GM23338 (cell line): ENCODE results near the gene CPHXL. TPM values are rescaled to one million over a fixed set of nuclear protein-coding genes. Genes with fewer than 3 reads are reported as not detected.
A peak's percentile ranks its signal among the peaks of the same experiment; 100 is the strongest.

Source experiments
- ATAC-seq: fragments of 200-7000 bp; cut with Tn5 transposase; 3 replicates; pipeline ENCODE4 v1.9.1; 2020
- DNase-seq: peaks from one replicate; pipeline ENCODE4 v3.0.0-alpha.2; 2015; ENCODE audit warnings: low spot score
- H2AFZ ChIP-seq: fragments of 200-600 bp; sonication (generic); 2 replicates; pipeline ENCODE4 v1.8.0; 2016; ENCODE audit warnings: antibody characterized with exemption, mild to moderate bottlenecking, moderate library complexity
- H3F3A ChIP-seq: fragments of 200-600 bp; sonication (generic); replicated peaks from 2 replicates; pipeline ENCODE4 v1.8.0; 2017; ENCODE audit warnings: antibody characterized with exemption, mixed run types, low read depth
- H3K27ac ChIP-seq: fragments of 200-600 bp; sonication (generic); 2 replicates; pipeline ENCODE4 v1.6.1; 2016; ENCODE audit warnings: low read depth
- H3K27me3 ChIP-seq: fragments of 200-600 bp; sonication (generic); 2 replicates; pipeline ENCODE4 v1.8.0; 2016; ENCODE audit warnings: mild to moderate bottlenecking, mixed run types, moderate library complexity; ENCODE audit not compliant: insufficient read depth
- H3K36me3 ChIP-seq: fragments of 200-600 bp; sonication (generic); 2 replicates; pipeline ENCODE4 v1.8.0; 2016; ENCODE audit warnings: mild to moderate bottlenecking; ENCODE audit not compliant: insufficient read depth
- H3K4me1 ChIP-seq: fragments of 200-600 bp; sonication (generic); 2 replicates; pipeline ENCODE4 v1.8.0; 2016; ENCODE audit warnings: mild to moderate bottlenecking, moderate library complexity; ENCODE audit not compliant: insufficient read depth
- H3K4me2 ChIP-seq: fragments of 200-600 bp; sonication (generic); 2 replicates; pipeline ENCODE4 v1.7.1; 2017; ENCODE audit warnings: mixed run types
- H3K4me3 ChIP-seq: fragments of 200-600 bp; sonication (generic); 2 replicates; pipeline ENCODE4 v1.6.1; 2016; ENCODE audit warnings: mixed run types
- H3K79me2 ChIP-seq: fragments of 200-600 bp; sonication (generic); replicated peaks from 2 replicates; pipeline ENCODE4 v1.8.0; 2017; ENCODE audit warnings: mild to moderate bottlenecking; ENCODE audit not compliant: insufficient read depth
- H3K9me2 ChIP-seq: fragments of 200-600 bp; sonication (generic); 2 replicates; pipeline ENCODE4 v1.8.0; 2017; ENCODE audit not compliant: insufficient read depth
- H4K20me1 ChIP-seq: fragments of 200-600 bp; sonication (generic); replicated peaks from 2 replicates; pipeline ENCODE4 v1.8.0; 2017; ENCODE audit warnings: mild to moderate bottlenecking; ENCODE audit not compliant: insufficient read depth
- H3K27ac Mint-ChIP-seq: 2 replicates; pipeline ENCODE4 v1.8.0; 2020; ENCODE audit warnings: inconsistent platforms, mild to moderate bottlenecking, moderate library complexity, mixed read lengths
- H3K27me3 Mint-ChIP-seq: 3 replicates; pipeline ENCODE4 v1.8.0; 2022; ENCODE audit warnings: low read depth, mild to moderate bottlenecking, moderate library complexity, mixed read lengths, inconsistent platforms; ENCODE audit not compliant: insufficient read depth, poor library complexity
- H3K36me3 Mint-ChIP-seq: 3 replicates; pipeline ENCODE4 v1.8.0; 2021; ENCODE audit warnings: low read depth, mild to moderate bottlenecking, inconsistent platforms, moderate library complexity, mixed read lengths
- H3K4me1 Mint-ChIP-seq: 3 replicates; pipeline ENCODE4 v1.8.0; 2020; ENCODE audit warnings: mild to moderate bottlenecking, inconsistent platforms, mixed read lengths
- H3K4me3 Mint-ChIP-seq: 3 replicates; pipeline ENCODE4 v1.8.0; 2021; ENCODE audit warnings: moderate library complexity, mild to moderate bottlenecking, inconsistent platforms, mixed read lengths
- H3K9me3 Mint-ChIP-seq: 3 replicates; pipeline ENCODE4 v1.8.0; 2020; ENCODE audit warnings: moderate library complexity, mild to moderate bottlenecking, inconsistent platforms, mixed read lengths
- CREB1 ChIP-seq: fragments of 250-450 bp; sonication (Bioruptor Pico); IDR thresholded peaks from 2 replicates; pipeline ENCODE4 v1.5.0; 2020; ENCODE audit warnings: low read depth, mild to moderate bottlenecking, moderate library complexity
- EZH2 ChIP-seq: fragments of 200-600 bp; sonication (generic); IDR thresholded peaks from one replicate; pipeline ENCODE4 v1.8.0; 2017; ENCODE audit warnings: antibody characterized with exemption, mild to moderate bottlenecking, low read depth; ENCODE audit not compliant: unreplicated experiment
- EZH2phosphoT487 ChIP-seq: fragments of 200-600 bp; sonication (generic); IDR thresholded peaks from one replicate; pipeline ENCODE4 v1.8.1; 2018; ENCODE audit warnings: antibody characterized with exemption; ENCODE audit not compliant: unreplicated experiment
- JUNB ChIP-seq: IDR thresholded peaks from one replicate; pipeline ENCODE4 v1.6.1; 2016; ENCODE audit warnings: antibody characterized with exemption; ENCODE audit not compliant: unreplicated experiment
- STAT1 ChIP-seq: IDR thresholded peaks from one replicate; pipeline ENCODE4 v1.6.1; 2016; ENCODE audit warnings: antibody characterized with exemption; ENCODE audit not compliant: unreplicated experiment
- polyA plus RNA-seq: library from polyadenylated mRNA; unstranded; fragments of >200 nt; fragmentation: Nextera tagmentation; extraction: Ambion mirVana; gene quantifications from 2 replicates; pipeline ENCODE4 v1.2.1, GENCODE V29; 2016
- total RNA-seq: library from RNA; depleted of rRNA; stranded (reverse); fragments of >200 nt; shearing (Covaris generic); gene quantifications from 2 replicates; pipeline ENCODE4 v1.2.3, GENCODE V29; 2014
- TF ChIP-seq, protein P1 (sequence below), 2 experiments: fragments of 200-600 bp in 1 of 2; sonication (generic) in 1 of 2; conservative IDR thresholded peaks; 2 replicates each; pipeline versions ENCODE4 v1.5.1 to v1.6.1; 2016 to 2017; ENCODE audit warnings: antibody characterized with exemption in 2 of 2, low read depth in 2 of 2, mild to moderate bottlenecking in 2 of 2, moderate library complexity in 1 of 2
- TF ChIP-seq, protein P2 (sequence below): IDR thresholded peaks from one replicate; pipeline ENCODE4 v1.6.1; 2018; ENCODE audit warnings: antibody characterized with exemption; ENCODE audit not compliant: unreplicated experiment

CPHXL gene
- total and polyA plus RNA-seq, 2 experiments from 2014 or later = not detected

DNA sequence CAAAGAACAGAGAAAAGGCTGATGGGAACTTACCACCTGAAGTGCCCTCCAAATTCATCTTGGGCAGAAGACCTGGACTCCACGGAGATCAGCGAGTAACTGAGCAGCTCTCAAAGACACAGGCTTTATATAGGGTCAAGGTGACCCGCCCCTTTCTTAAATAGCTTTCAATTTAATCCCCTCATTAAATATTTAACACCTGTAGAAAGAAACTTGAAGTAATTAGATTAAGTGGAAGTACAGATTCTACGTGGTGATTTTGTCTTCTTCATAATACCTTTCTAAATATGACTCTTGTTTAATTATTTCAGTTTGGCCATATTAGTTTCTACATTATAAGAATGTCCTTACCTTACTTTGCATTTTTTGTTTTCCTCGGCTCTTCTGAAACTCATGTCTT is 24.9 kb downstream of the CPHXL start, which contains the start of gene DUXB (continued):
- TF ChIP-seq, protein P1, sequence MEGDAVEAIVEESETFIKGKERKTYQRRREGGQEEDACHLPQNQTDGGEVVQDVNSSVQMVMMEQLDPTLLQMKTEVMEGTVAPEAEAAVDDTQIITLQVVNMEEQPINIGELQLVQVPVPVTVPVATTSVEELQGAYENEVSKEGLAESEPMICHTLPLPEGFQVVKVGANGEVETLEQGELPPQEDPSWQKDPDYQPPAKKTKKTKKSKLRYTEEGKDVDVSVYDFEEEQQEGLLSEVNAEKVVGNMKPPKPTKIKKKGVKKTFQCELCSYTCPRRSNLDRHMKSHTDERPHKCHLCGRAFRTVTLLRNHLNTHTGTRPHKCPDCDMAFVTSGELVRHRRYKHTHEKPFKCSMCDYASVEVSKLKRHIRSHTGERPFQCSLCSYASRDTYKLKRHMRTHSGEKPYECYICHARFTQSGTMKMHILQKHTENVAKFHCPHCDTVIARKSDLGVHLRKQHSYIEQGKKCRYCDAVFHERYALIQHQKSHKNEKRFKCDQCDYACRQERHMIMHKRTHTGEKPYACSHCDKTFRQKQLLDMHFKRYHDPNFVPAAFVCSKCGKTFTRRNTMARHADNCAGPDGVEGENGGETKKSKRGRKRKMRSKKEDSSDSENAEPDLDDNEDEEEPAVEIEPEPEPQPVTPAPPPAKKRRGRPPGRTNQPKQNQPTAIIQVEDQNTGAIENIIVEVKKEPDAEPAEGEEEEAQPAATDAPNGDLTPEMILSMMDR (conservative IDR thresholded peaks at IDR 0.05; ENCODE audit: low read depth in 2 of 2) = no peak
- TF ChIP-seq JUNB = no peak
- TF ChIP-seq STAT1 = no peak

DNA sequence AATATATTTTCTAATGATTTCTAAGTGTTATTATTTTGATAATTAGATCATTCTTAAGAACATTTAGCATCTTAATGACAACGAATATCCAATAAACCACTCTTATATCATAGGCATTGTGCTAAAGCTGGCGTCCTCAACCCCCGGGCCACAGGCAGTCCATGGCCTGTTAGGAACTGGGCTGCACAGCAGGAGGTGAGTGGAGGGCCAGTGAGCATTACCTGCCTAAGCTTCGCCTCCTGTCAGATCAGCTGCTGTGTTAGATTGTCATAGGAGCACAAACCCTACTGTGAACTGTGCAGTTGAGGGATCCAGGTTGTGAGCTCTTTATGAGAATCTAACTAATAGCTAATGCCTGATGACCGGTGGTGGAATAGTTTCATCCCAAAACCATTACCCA is 28.7 kb downstream of the CPHXL start:
- Histone ChIP-seq H4K20me1 (no peaks in the 10 kb centered on the region), H3K4me3 (no peak overlapping the region), H3K27ac (no peak overlapping the region), H3K9me2 (no peaks in the 10 kb centered on the region), H3K36me3 (no peaks in the 10 kb centered on the region), H3K4me2 (no peak overlapping the region), H3K79me2 (no peaks in the 10 kb centered on the region), H3F3A (no peaks in the 10 kb centered on the region), H3K27me3 (no peaks in the 10 kb centered on the region), H2AFZ (no peak overlapping the region), H3K4me1 (peaks cover 5% of the 10 kb centered on the region; the same call in 1 of the 2 replicates)
- TF ChIP-seq, protein P2, sequence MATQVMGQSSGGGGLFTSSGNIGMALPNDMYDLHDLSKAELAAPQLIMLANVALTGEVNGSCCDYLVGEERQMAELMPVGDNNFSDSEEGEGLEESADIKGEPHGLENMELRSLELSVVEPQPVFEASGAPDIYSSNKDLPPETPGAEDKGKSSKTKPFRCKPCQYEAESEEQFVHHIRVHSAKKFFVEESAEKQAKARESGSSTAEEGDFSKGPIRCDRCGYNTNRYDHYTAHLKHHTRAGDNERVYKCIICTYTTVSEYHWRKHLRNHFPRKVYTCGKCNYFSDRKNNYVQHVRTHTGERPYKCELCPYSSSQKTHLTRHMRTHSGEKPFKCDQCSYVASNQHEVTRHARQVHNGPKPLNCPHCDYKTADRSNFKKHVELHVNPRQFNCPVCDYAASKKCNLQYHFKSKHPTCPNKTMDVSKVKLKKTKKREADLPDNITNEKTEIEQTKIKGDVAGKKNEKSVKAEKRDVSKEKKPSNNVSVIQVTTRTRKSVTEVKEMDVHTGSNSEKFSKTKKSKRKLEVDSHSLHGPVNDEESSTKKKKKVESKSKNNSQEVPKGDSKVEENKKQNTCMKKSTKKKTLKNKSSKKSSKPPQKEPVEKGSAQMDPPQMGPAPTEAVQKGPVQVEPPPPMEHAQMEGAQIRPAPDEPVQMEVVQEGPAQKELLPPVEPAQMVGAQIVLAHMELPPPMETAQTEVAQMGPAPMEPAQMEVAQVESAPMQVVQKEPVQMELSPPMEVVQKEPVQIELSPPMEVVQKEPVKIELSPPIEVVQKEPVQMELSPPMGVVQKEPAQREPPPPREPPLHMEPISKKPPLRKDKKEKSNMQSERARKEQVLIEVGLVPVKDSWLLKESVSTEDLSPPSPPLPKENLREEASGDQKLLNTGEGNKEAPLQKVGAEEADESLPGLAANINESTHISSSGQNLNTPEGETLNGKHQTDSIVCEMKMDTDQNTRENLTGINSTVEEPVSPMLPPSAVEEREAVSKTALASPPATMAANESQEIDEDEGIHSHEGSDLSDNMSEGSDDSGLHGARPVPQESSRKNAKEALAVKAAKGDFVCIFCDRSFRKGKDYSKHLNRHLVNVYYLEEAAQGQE = no peak
- TF ChIP-seq CREB1 (CRISPR knock-in tag) (no peak), EZH2phosphoT487 (no peak)
- peaks cover 3% of the 10 kb centered on the region; the same call in 1 of the 3 replicates for H3K36me3 Mint-ChIP-seq
- peaks cover 2% of the 10 kb centered on the region for H3K27me3 Mint-ChIP-seq
- H3K4me3 Mint-ChIP-seq = no peak overlapping the region
- H3K9me3 Mint-ChIP-seq = peaks cover 54% of the 10 kb centered on the region
- H3K4me1 Mint-ChIP-seq = no peaks in the 10 kb centered on the region
- DNase-seq (no peak), ATAC-seq (no peak)
- H3K27ac Mint-ChIP-seq = no peak overlapping the region

DNA sequence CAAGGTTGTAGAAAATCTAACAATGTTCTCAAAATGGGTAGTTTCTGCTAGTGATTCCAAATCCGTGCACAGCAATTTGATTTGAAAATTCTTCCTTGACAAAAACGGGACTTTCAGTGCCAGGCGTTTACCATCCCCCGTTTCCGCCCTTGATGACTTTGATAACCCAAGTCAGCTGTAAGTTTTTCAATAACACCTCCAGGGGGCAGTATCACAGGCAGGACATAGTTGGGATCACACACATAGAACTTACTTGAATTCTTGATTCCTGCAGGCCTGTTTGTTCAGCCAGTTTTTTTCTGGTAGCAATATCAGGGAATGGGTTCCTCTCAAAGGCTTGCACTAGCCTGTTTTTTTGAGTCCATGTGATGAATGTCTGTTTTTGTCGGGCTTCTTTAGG is 30.6 kb downstream of the CPHXL start:
- peaks cover 58% of the 10 kb centered on the region for H3K9me3 Mint-ChIP-seq
- Histone ChIP-seq H3K9me2 (0 out of 2 replicates have a peak, but pooled peaks cover 5% of the 10 kb centered on the region), H3K79me2 (no peaks in the 10 kb centered on the region), H3K27me3 (no peaks in the 10 kb centered on the region), H2AFZ (no peak overlapping the region), H4K20me1 (no peaks in the 10 kb centered on the region), H3K4me1 (no peaks in the 10 kb centered on the region), H3K36me3 (no peaks in the 10 kb centered on the region), H3K27ac (no peak overlapping the region), H3K4me2 (no peak overlapping the region), H3K4me3 (no peak overlapping the region), H3F3A (no peaks in the 10 kb centered on the region)
- no peak for TF ChIP-seq EZH2
- TF ChIP-seq, protein P1 (conservative IDR thresholded peaks at IDR 0.05; ENCODE audit: low read depth in 2 of 2) = peak; percentile 70 to 74
- ATAC-seq = no peak; the same call in 2 of the 3 replicates
- H3K4me3 Mint-ChIP-seq = no peak overlapping the region
- no peak overlapping the region for H3K27ac Mint-ChIP-seq
- H3K36me3 Mint-ChIP-seq = peaks cover 3% of the 10 kb centered on the region; the same call in 1 of the 3 replicates
- H3K4me1 Mint-ChIP-seq = no peaks in the 10 kb centered on the region
- DNase-seq = peak; percentile 81
- peaks cover 6% of the 10 kb centered on the region for H3K27me3 Mint-ChIP-seq
